ENCODE results near the gene SMIM29.

SMIM29 gene

GRCh38 chr6:34241351-34242215 lies 7.2 kb downstream of the SMIM29 start:
- H3K27ac Mint-ChIP-seq, result peak overlapping the region in 1 of 2 donors; percentile 35
- H3K4me3 Mint-ChIP-seq, result no peak overlapping the region
- peaks cover 29 to 34% of the 10 kb centered on the region in 2 donors for H3K4me1 Mint-ChIP-seq (ENCODE audit: low read depth in 2 of 2)
- ATAC-seq (replicated peaks), result no peak
- no peaks in the 10 kb centered on the region for H3K9me3 Mint-ChIP-seq
- DNase-seq, result no peak
- peaks cover 48% of the 10 kb centered on the region for H3K36me3 Mint-ChIP-seq (ENCODE audit: insufficient read depth)
- H3K27me3 Mint-ChIP-seq, result no peaks in the 10 kb centered on the region

GRCh38 chr6:34240329-34241248 lies 8.2 kb downstream of the SMIM29 start:
- ATAC-seq (replicated peaks), result no peak
- H3K27me3 Mint-ChIP-seq, result no peaks in the 10 kb centered on the region
- no peaks in the 10 kb centered on the region for H3K9me3 Mint-ChIP-seq
- H3K36me3 Mint-ChIP-seq (ENCODE audit: insufficient read depth), result peaks cover 51% of the 10 kb centered on the region
- no peak overlapping the region for H3K4me3 Mint-ChIP-seq
- H3K4me1 Mint-ChIP-seq (ENCODE audit: low read depth in 2 of 2), result peaks cover 33 to 34% of the 10 kb centered on the region in 2 donors
- peak overlapping the region; percentile 46 to 59 for H3K27ac Mint-ChIP-seq
- no peak for DNase-seq

GRCh38 chr6:34239893-34240292 lies 8.9 kb downstream of the SMIM29 start:
- Mint-ChIP-seq H3K4me3 (no peak overlapping the region), H3K27ac (peak overlapping the region; percentile 46 to 59), H3K4me1 (ENCODE audit: low read depth in 2 of 2) (peaks cover 29 to 34% of the 10 kb centered on the region in 2 donors), H3K27me3 (no peaks in the 10 kb centered on the region), H3K36me3 (ENCODE audit: insufficient read depth) (peaks cover 44% of the 10 kb centered on the region), H3K9me3 (no peaks in the 10 kb centered on the region)
- no peak for DNase-seq
- ATAC-seq (replicated peaks), result no peak

- Mint-ChIP-seq H3K36me3 (ENCODE audit: insufficient read depth) (peaks cover 42% of the 10 kb centered on the region), H3K27me3 (no peaks in the 10 kb centered on the region), H3K27ac (peak overlapping the region; percentile 44 to 81), H3K9me3 (no peaks in the 10 kb centered on the region), H3K4me1 (ENCODE audit: low read depth in 2 of 2) (peaks cover 30 to 34% of the 10 kb centered on the region in 2 donors), H3K4me3 (peak overlapping the region; percentile 71 to 74)
- no peak for ATAC-seq (replicated peaks)
- no peak for DNase-seq
These were observed 9.3 kb downstream of the SMIM29 start for GRCh38 chr6:34239500-34239825.

GRCh38 chr6:34238585-34239499 lies 10.0 kb downstream of the SMIM29 start:
- Mint-ChIP-seq H3K9me3 (no peaks in the 10 kb centered on the region), H3K4me3 (peak overlapping the region; percentile 71 to 74), H3K36me3 (ENCODE audit: insufficient read depth) (peaks cover 40% of the 10 kb centered on the region), H3K4me1 (ENCODE audit: low read depth in 2 of 2) (peaks cover 36 to 38% of the 10 kb centered on the region in 2 donors), H3K27ac (peak overlapping the region; percentile 81 to 88), H3K27me3 (no peaks in the 10 kb centered on the region)
- DNase-seq (no peak), ATAC-seq (replicated peaks) (no peak)

GRCh38 chr6:34237722-34238584 lies 10.9 kb downstream of the SMIM29 start:
- H3K27ac Mint-ChIP-seq, result peak overlapping the region; percentile 81 to 88
- H3K4me1 Mint-ChIP-seq (ENCODE audit: low read depth in 2 of 2), result peaks cover 30 to 32% of the 10 kb centered on the region in 2 donors
- H3K4me3 Mint-ChIP-seq, result peak overlapping the region; percentile 71 to 74
- DNase-seq, result peak; percentile 53 to 64 (median 61)
- H3K9me3 Mint-ChIP-seq, result no peaks in the 10 kb centered on the region
- ATAC-seq (replicated peaks), result peak; percentile 7
- H3K27me3 Mint-ChIP-seq, result no peaks in the 10 kb centered on the region
- H3K36me3 Mint-ChIP-seq (ENCODE audit: insufficient read depth), result peaks cover 36% of the 10 kb centered on the region

GRCh38 chr6:34237316-34237721 lies 11.5 kb downstream of the SMIM29 start:
- peaks cover 23 to 27% of the 10 kb centered on the region in 2 donors for H3K4me1 Mint-ChIP-seq (ENCODE audit: low read depth in 2 of 2)
- DNase-seq (no peak), ATAC-seq (replicated peaks) (no peak)
- H3K27ac Mint-ChIP-seq, result peak overlapping the region in 1 of 2 donors; percentile 97
- peaks cover 36% of the 10 kb centered on the region for H3K36me3 Mint-ChIP-seq (ENCODE audit: insufficient read depth)
- peak overlapping the region; percentile 91 to 96 for H3K4me3 Mint-ChIP-seq
- no peaks in the 10 kb centered on the region for H3K27me3 Mint-ChIP-seq
- H3K9me3 Mint-ChIP-seq, result no peaks in the 10 kb centered on the region

- Mint-ChIP-seq H3K9me3 (no peaks in the 10 kb centered on the region), H3K36me3 (ENCODE audit: insufficient read depth) (peaks cover 31% of the 10 kb centered on the region), H3K4me1 (ENCODE audit: low read depth in 2 of 2) (peaks cover 20 to 27% of the 10 kb centered on the region in 2 donors), H3K4me3 (peak within 1 kb of the TSS; percentile 91 to 96), H3K27ac (peak within 1 kb of the TSS; percentile 97 to 99), H3K27me3 (no peaks in the 10 kb centered on the region)
- ATAC-seq (replicated peaks) (peak; percentile 72), DNase-seq (peak; percentile 83 to 86 (median 86))
These were observed 12.1 kb downstream of the SMIM29 start, which contains the start of gene HMGA1 for GRCh38 chr6:34236443-34237315. TSS of gene HMGA1 (plus strand) at chr6:34236873. CDS start at chr6:34240781, 3,908 bp downstream.

GRCh38 chr6:34236131-34236442 lies 12.7 kb downstream of the SMIM29 start:
- peaks cover 20 to 27% of the 10 kb centered on the region in 2 donors for H3K4me1 Mint-ChIP-seq (ENCODE audit: low read depth in 2 of 2)
- peak overlapping the region; percentile 97 to 99 for H3K27ac Mint-ChIP-seq
- H3K9me3 Mint-ChIP-seq, result no peaks in the 10 kb centered on the region
- H3K36me3 Mint-ChIP-seq (ENCODE audit: insufficient read depth), result peaks cover 28% of the 10 kb centered on the region
- no peaks in the 10 kb centered on the region for H3K27me3 Mint-ChIP-seq
- ATAC-seq (replicated peaks) (peak; percentile 60), DNase-seq (peak; percentile 65 to 72 (median 70))
- peak overlapping the region; percentile 91 to 96 for H3K4me3 Mint-ChIP-seq

GRCh38 chr6:34235307-34236130 lies 13.3 kb downstream of the SMIM29 start:
- no peaks in the 10 kb centered on the region for H3K9me3 Mint-ChIP-seq
- no peaks in the 10 kb centered on the region for H3K27me3 Mint-ChIP-seq
- peaks cover 22% of the 10 kb centered on the region for H3K36me3 Mint-ChIP-seq (ENCODE audit: insufficient read depth)
- peak overlapping the region; percentile 91 to 96 for H3K4me3 Mint-ChIP-seq
- peak in 2 of 3 experiments; percentile 45 to 52 for DNase-seq
- peak overlapping the region; percentile 97 to 99 for H3K27ac Mint-ChIP-seq
- ATAC-seq (replicated peaks), result peak; percentile 39
- peaks cover 20 to 27% of the 10 kb centered on the region in 2 donors for H3K4me1 Mint-ChIP-seq (ENCODE audit: low read depth in 2 of 2)

Data from effector memory CD8-positive, alpha-beta T cell (primary cell).